CD4-positive, alpha-beta T cell treated with Interleukin-15 for 4 hours (primary cell): Measurements from ENCODE around the gene PIP5K1C.
"Not testable (repeated sequence)": the region's sequence is repeated elsewhere in the genome, so short reads cannot be mapped to it uniquely, and the experiment has no call there.

Experiments used
- DNase-seq: peaks from one replicate; pipeline ENCODE4 v3.0.0-alpha.2; 2020; ENCODE audit warnings: low spot score

The PIP5K1C gene

DNA sequence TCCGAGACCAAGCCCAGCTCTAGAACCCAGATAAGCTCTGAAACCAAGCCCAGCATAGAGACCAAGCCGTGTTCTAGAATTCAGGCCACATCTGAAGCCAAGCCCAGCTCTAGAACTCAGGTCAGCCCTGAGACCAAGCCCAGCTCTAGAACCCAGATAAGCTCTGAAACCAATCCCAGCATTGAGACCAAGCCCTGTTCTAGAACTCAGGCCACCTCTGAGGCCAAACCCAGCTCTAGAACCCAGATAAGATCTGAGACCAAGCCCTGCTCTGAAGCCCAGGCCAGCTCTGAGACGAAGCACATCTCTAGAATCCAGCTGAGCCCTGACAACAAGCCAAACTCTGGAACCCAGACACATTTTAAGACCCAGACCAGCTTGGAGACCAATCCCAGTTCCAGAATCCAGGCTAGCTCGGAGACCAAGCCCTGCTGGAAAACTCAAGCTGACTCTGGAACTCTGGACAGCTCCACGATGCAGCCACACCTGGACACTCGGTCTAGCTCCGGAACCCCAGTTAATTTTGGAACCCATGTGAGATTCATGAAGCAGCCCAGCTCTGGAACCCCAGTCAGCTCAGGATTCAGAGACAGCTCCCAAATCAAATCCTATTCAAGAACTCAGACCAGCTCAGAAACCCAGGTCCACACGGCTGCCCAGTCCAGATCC is 109.1 kb downstream of the PIP5K1C start:
- DNase-seq = no peak

DNA sequence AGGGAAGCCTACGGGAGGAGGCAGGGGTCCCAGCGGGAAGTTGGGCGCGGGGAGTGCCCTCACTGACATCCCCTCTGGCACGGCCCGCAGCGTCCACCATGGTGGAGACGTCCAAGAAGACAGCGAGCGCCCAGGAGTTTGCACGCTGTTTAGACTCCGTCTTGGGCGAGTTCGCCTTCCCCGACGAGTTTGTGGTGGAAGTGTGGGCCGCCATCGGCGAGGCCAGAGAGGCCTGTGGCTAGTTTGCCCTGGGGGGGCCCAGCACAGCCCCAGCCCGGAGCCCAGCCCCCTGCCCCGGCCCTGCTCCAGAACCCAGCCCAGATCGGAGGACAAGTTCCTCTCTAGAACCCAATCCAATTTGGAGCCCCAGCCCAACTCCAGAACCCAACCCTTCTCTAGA is 110.3 kb downstream of the PIP5K1C start:
- no peak for DNase-seq

- DNase-seq = no peak
Measured at GRCh38 chr19:3589439-3589838, 110.8 kb downstream of the PIP5K1C start.

GRCh38 chr19:3586707-3587346 is 113.4 kb downstream of the PIP5K1C start:
- DNase-seq = no peak

DNA sequence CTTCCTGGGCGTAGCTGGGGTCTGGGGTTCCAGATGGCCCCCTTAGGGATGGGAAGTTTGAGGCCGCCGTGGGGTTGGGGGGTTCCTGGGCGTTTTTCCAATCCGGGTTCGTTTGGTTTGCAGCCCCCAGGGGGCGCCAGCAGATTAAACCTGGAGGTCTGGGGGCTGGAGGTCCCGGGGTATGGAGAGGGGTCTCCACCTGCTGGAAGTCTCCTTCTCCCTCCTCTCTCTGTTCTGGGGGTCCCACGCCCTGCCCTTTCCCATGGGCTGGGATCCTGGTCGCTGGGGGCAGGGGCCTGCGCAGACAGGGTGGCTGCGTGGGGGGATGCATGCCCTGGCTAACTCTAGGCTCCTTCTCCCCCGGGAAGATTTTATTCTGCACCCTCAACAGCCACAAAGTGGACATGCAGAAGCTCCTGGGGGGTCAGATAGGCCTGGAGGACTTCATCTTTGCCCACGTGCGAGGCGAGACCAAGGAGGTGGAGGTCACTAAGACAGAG is 114.1 kb downstream of the PIP5K1C start:
- DNase-seq = peak; percentile 21

GRCh38 chr19:3585301-3586126 is 114.8 kb downstream of the PIP5K1C start, which contains the start of gene GIPC3:
Gene GIPC3 (plus strand): TSS chr19:3585478. CDS start chr19:3585598, 120 bp downstream.
- DNase-seq = no peak

DNA sequence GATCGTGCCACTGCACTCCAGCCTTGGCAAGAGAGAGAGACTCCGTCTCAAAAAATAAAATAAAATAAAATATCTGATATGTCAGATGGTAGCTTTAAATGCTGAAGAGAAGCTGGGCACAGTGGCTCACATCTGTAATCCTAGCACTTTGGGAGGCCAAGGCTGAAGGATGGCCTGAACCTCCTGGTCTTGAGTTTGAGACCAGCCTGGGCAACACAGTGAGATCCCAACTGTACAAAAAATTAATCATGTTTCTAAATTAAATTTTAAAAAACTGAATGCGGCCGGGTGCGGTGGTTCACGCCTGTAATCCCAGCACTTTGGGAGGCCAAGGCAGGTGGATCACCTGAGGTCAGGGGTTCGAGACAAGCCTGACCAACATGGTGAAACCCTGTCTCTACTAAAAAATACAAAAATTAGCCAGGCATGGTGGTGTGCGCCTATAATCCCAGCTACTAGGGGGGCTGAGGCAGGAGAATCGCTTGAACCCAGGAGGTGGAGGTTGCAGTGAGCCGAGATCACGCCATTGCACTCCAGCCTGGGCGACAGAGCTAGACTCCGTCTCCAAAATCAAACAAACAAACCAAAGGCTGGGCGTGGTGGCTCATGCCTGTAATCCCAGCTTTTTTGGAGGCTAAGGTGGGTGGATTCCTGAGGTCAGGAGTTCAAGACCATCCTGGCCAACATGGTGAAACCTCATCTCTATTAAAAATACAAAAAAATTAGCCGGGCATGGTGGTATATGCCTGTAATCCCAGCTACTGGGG is 116.0 kb downstream of the PIP5K1C start:
- not testable (repeated sequence) for DNase-seq

DNA sequence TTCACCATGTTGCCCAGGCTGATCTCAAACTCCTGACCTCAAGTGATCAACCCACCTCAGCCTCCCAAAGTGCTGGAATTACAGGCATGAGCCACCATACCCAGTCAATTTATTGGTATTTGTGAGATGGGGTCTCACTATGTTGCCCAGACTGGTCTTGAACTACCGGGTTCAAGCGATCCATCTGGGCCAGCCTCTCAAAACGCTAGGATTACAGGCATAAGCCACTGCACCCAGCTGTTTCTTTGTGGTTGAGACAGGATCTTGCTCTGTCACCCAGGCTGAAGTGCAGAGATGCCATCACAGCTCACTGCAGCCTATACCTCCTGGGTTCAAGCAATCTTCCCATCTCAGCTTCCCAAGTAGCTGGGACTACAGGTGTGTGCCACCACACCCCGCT is 118.5 kb downstream of the PIP5K1C start:
- not testable (repeated sequence) for DNase-seq
